HCT116 (cell line): ENCODE results near the gene BAIAP2L2. TPM values are rescaled to one million over a fixed set of nuclear protein-coding genes. Genes with fewer than 3 reads are reported as not detected.

Source experiments
- ATAC-seq: fragments of 200-7000 bp; cut with Tn5 transposase; 2 replicates; pipeline ENCODE4 v1.9.1; 2020; ENCODE audit warnings: mild to moderate bottlenecking, moderate library complexity
- BruUV-seq: library from RNA; stranded (reverse); fragments of 400-500 nt; replicated peaks from 2 replicates; lab custom pipeline; 2021; lab: Mats Ljungman, UMichigan
- CTCF ChIA-PET: fragments of 300-600 bp; sonication (Branson Sonifier 250); formaldehyde crosslinking; loops from one replicate; lab custom pipeline; 2021; ENCODE audit warnings: antibody characterized with exemption; lab: Charles Lee
- POLR2A ChIA-PET: fragments of 300-600, 350-600 bp; sonication (Branson Sonifier 250); formaldehyde crosslinking; loops from one replicate; lab custom pipeline; 2021; ENCODE audit warnings: antibody characterized with exemption; lab: Charles Lee
- RAD21 ChIA-PET, 2 experiments: fragments of 300-600 bp; sonication (Branson Sonifier 250); formaldehyde crosslinking; loops; one replicate each; lab custom pipeline; 2023; ENCODE audit warnings: low total read pairs in 2 of 2; ENCODE audit not compliant: uncharacterized antibody in 2 of 2, unreplicated experiment in 2 of 2, low non-redundant PET in 1 of 2; lab: Charles Lee
- DNase-seq: peaks from one replicate; pipeline ENCODE4 v3.0.0-alpha.2; 2010; ENCODE audit warnings: low read depth, low spot score
- H2AFZ ChIP-seq: fragments of 200-600 bp; shearing (Covaris generic), sonication (generic); 2 replicates; pipeline ENCODE4 v1.6.1; 2017; ENCODE audit warnings: low read depth, mixed run types, mixed read lengths, antibody characterized with exemption, low read length; ENCODE audit not compliant: poor library complexity, severe bottlenecking
- H3K27ac ChIP-seq: 2 replicates; pipeline ENCODE4 v1.5.1; 2012; ENCODE audit warnings: low read depth, low read length
- H3K27me3 ChIP-seq: fragments of 200-600 bp; sonication (generic); 2 replicates; pipeline ENCODE4 v1.6.1; 2016; ENCODE audit warnings: mixed run types, low read length, mixed read lengths; ENCODE audit not compliant: insufficient read depth
- H3K36me3 ChIP-seq, 2 experiments: fragments of 200-500 bp in 1 of 2; fragments of 200-600 bp in 1 of 2; sonication (Bioruptor generic) in 1 of 2; sonication (generic) in 1 of 2; 2 replicates each; pipeline versions ENCODE4 v1.5.1 to v1.6.1; 2014 to 2016; ENCODE audit warnings: low read length in 2 of 2, inconsistent platforms in 1 of 2, mixed read lengths in 1 of 2, mixed run types in 1 of 2; ENCODE audit not compliant: insufficient read depth in 2 of 2, control insufficient read depth in 1 of 2
- H3K4me1 ChIP-seq, 2 experiments: fragments of 200-600 bp in 1 of 2; sonication (generic) in 1 of 2; 2 replicates each; pipeline versions ENCODE4 v1.5.1 to v1.6.1; 2012 to 2017; ENCODE audit warnings: low read length in 2 of 2, inconsistent platforms in 1 of 2, mild to moderate bottlenecking in 1 of 2, mixed read lengths in 1 of 2, mixed run types in 1 of 2, moderate library complexity in 1 of 2; ENCODE audit not compliant: insufficient read depth in 2 of 2, control insufficient read depth in 1 of 2
- H3K4me2 ChIP-seq: fragments of 200-600 bp; sonication (generic); 2 replicates; pipeline ENCODE4 v1.6.1; 2017; ENCODE audit warnings: mixed run types, low read length, mixed read lengths
- H3K4me3 ChIP-seq, 2 experiments: fragments of 200-600 bp in 1 of 2; sonication (generic) in 1 of 2; replicated peaks in 1 of 2; 2 replicates each; pipeline ENCODE4 v1.5.1; 2011 to 2016; ENCODE audit warnings: low read length in 2 of 2, control low read depth in 1 of 2, low read depth in 1 of 2, mild to moderate bottlenecking in 1 of 2, mixed read lengths in 1 of 2, mixed run types in 1 of 2
- H3K79me2 ChIP-seq: fragments of 200-600 bp; sonication (generic); 2 replicates; pipeline ENCODE4 v1.6.1; 2017; ENCODE audit warnings: mild to moderate bottlenecking, mixed run types, low read length, moderate library complexity, mixed read lengths; ENCODE audit not compliant: insufficient read depth
- H3K9ac ChIP-seq: fragments of 200-600 bp; sonication (generic); 2 replicates; pipeline ENCODE4 v1.6.1; 2016; ENCODE audit warnings: low read length, mixed read lengths
- H3K9me2 ChIP-seq: fragments of 200-600 bp; sonication (generic), shearing (Covaris generic); 2 replicates; pipeline ENCODE4 v1.6.1; 2017; ENCODE audit warnings: mixed run types, mild to moderate bottlenecking, moderate library complexity; ENCODE audit not compliant: insufficient read depth
- H3K9me3 ChIP-seq, 2 experiments: fragments of 200-500 bp in 1 of 2; fragments of 200-600 bp in 1 of 2; sonication (Bioruptor generic) in 1 of 2; sonication (generic) in 1 of 2; 2 replicates each; pipeline ENCODE4 v1.6.1; 2014 to 2017; ENCODE audit warnings: low read length in 2 of 2, mixed read lengths in 2 of 2, inconsistent platforms in 1 of 2, low read depth in 1 of 2, mild to moderate bottlenecking in 1 of 2, mixed run types in 1 of 2, moderate library complexity in 1 of 2; ENCODE audit not compliant: control insufficient read depth in 1 of 2, insufficient read depth in 1 of 2
- H4K20me1 ChIP-seq: fragments of 200-600 bp; sonication (generic), shearing (Covaris generic); 2 replicates; pipeline ENCODE4 v1.6.1; 2017; ENCODE audit warnings: mixed run types, mild to moderate bottlenecking, moderate library complexity; ENCODE audit not compliant: insufficient read depth
- ATF3 ChIP-seq: IDR thresholded peaks from 2 replicates; pipeline ENCODE4 v1.6.1; 2012
- JUND ChIP-seq: IDR thresholded peaks from 2 replicates; pipeline ENCODE4 v1.6.1; 2012
- POLR2A ChIP-seq: IDR thresholded peaks from 2 replicates; pipeline ENCODE4 v1.7.0; 2011; ENCODE audit warnings: borderline replicate concordance; ENCODE audit not compliant: insufficient read depth, insufficient read length; ENCODE audit errors: extremely low read depth
- POLR2AphosphoS5 ChIP-seq: IDR thresholded peaks from 2 replicates; pipeline ENCODE4 v1.6.1; 2011; ENCODE audit warnings: mild to moderate bottlenecking, low read depth, low read length, moderate library complexity
- REST ChIP-seq: IDR thresholded peaks from 2 replicates; pipeline ENCODE4 v1.6.1; 2012; ENCODE audit warnings: low read depth
- SIN3A ChIP-seq: IDR thresholded peaks from 2 replicates; pipeline ENCODE4 v1.6.1; 2012; ENCODE audit warnings: low read depth
- ZBTB33 ChIP-seq: IDR thresholded peaks from 2 replicates; pipeline ENCODE4 v1.6.1; 2011; ENCODE audit warnings: mild to moderate bottlenecking, low read length, moderate library complexity; ENCODE audit not compliant: insufficient replicate concordance; ENCODE audit errors: extremely low read depth
- ZFX ChIP-seq: fragments of 450-650 bp; IDR thresholded peaks from 2 replicates; pipeline ENCODE4 v1.6.1; 2017
- ZNF274 ChIP-seq: fragments of 200-500 bp; sonication (Bioruptor generic); IDR thresholded peaks from 2 replicates; pipeline ENCODE4 v1.6.1; 2014; ENCODE audit warnings: mild to moderate bottlenecking, low read depth, low read length, inconsistent platforms
- intact Hi-C: fragments of 100-400 bp; cut with micrococcal nuclease; formaldehyde crosslinking; loops from 2 replicates; pipeline ENCODE4 v1.10.0; 2022
- total RNA-seq: library from RNA; stranded (reverse); gene quantifications from one replicate; pipeline ENCODE4 v1.2.1, GENCODE V29; 2021; ENCODE audit not compliant: unreplicated experiment

Gene BAIAP2L2
- total RNA-seq, 1 experiment from 2014 or later = 1.0 TPM

- TF ChIP-seq POLR2AphosphoS5 (no peak), REST (no peak), JUND (no peak), ZFX (no peak), ZBTB33 (no peak), POLR2A (no peak), SIN3A (no peak), ZNF274 (no peak), ATF3 (no peak)
- no peaks in the 10 kb centered on the region for H3K9me3 ChIP-seq
- ATAC-seq = no peak
- no peak overlapping the region for H3K9ac ChIP-seq
- POLR2A ChIA-PET = no interaction called here
- DNase-seq = no peak
- H3K79me2 ChIP-seq = no peaks in the 10 kb centered on the region
- RAD21 ChIA-PET = no interaction called here
- no peak overlapping the region for H2AFZ ChIP-seq
- H3K9me2 ChIP-seq = no peaks in the 10 kb centered on the region
- H3K4me1 ChIP-seq = peaks cover 0 to 4% of the 10 kb centered on the region in 2 experiments; a peak in 1 of 4 replicates
- H3K36me3 ChIP-seq = no peaks in the 10 kb centered on the region
- no peaks in the 10 kb centered on the region for H3K27me3 ChIP-seq
- no peak overlapping the region for H3K4me3 ChIP-seq
- H3K4me2 ChIP-seq = no peak overlapping the region
- intact Hi-C loops = no loop called here
- H3K27ac ChIP-seq = no peak overlapping the region
- no TSS peak for BruUV-seq
- no peaks in the 10 kb centered on the region for H4K20me1 ChIP-seq
- CTCF ChIA-PET = no interaction called here
These were observed 22.6 kb downstream of the BAIAP2L2 start for GRCh38 chr22:38087855-38088254.
